Dedifferentiated amniotic fluid mesenchymal stem cell (primary cell): ENCODE results near the gene MAD1L1.
A peak's percentile ranks its signal among the peaks of the same experiment; 100 is the strongest.
"Not testable (repeated sequence)": the region's sequence is repeated elsewhere in the genome, so short reads cannot be mapped to it uniquely, and the experiment has no call there.

Experiments used
- DNase-seq: peaks from one replicate; pipeline ENCODE4 v3.0.0-alpha.2; 2016; ENCODE audit errors: extremely low spot score

The MAD1L1 gene

DNA sequence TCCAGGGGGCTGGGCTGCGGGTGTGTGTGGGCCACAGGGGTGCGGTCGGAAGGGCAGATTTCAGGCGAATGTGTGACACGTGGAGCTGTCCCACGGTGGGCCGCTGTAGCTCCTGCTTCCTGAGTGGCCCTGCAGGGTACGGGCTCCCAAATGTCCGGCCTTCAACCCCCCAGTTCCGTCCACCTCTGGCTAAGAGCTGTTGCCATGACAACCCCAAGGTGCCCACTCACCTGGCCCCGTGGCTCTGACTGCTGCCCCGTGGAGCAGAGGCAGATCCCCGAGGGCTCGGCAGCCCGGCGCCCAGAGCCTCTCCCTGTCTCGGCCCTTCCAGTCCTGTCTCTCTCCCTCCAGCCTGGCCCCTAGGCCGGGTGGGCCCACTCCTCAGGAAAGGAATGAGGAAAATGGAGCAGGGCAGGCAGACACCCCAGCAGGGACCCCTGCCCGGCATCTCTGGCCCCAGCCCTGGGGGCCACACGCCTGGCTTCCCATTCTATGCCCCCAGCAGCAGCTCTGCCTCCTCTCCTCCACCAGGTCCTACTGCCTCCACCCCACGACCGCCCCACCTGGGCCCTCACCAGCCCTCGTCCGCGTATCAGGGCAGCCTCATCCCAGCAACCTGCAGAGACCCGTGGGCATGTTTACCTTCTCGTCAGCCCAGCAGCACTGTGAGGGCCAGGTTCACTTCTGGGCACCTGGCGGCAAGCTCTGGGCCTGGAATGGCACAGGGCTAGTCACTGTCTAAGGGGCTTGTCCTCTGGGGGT lies 347.1 kb downstream of the MAD1L1 start:
- no peak for DNase-seq

DNA sequence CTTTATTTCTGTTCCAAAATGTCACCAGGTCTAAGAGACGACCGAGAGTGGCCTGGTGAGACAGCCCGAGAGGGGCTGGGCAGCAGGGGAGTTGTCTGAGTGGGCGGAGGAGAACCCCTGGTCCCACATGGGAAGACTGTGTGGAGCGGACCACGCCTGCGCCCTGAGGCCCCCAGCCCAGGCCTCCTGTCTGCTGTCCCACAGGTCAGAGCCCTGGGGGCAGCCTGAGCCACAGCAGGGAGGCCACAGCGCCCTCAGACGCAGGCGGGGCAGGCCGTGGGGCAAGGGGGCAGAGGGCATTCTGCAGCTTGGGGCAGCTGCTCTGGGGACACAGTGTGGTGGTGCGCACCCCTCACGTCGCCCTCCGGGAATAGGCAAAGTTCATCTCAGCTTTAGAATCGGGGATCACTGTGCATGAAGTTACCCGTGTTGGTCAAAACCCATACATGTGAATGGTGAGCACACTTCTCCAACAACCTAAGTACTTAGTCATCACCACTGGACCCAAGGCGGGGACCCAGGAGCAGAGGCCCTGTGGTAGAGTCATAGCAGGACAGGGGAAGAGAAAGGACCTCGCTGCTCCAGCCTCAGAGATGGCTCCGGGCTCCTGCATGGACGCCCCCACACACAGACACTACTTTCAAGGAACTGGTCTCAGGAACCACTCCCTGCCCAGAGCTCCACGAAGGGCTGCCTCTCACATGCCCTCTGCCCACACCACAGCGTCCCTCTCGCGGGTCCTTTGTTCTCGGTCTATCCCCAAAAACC lies 348.0 kb downstream of the MAD1L1 start:
- no peak for DNase-seq

DNA sequence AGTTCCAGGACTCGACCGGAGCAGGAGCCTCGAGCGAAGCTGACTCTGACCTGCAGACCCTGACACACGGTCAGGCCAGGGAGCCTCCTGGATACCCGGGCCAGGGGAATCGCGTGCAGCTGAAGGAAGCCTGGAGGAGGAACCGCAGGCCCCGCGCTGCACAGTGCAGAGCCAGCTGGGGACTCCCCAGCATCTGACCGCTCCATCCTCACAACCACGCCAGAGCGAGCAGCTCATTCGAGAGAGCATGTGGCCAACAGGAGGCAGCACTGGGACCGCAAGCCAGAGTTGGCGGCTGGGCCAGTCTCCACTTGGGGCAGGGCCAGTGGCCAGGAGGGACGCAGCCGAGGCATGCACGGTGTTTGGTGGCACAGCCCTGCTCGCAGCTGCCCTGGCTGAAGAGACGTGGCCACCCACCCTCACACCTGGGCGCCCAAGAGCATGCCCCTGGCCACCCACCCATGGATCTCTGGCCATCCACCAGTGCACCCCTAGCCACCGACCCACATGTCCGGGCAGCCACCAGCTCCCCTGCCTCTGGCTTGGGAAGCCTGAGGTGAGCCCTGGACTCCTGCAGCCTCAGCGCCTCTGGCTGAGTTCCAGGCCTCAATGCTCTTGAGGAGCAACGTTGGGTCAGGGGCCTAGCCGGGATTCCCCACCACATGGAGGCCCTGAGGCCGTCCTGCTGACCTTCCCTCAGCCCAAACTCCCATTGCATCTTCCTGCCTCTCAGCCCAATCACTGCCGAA lies 348.7 kb downstream of the MAD1L1 start:
- DNase-seq: no peak

DNA sequence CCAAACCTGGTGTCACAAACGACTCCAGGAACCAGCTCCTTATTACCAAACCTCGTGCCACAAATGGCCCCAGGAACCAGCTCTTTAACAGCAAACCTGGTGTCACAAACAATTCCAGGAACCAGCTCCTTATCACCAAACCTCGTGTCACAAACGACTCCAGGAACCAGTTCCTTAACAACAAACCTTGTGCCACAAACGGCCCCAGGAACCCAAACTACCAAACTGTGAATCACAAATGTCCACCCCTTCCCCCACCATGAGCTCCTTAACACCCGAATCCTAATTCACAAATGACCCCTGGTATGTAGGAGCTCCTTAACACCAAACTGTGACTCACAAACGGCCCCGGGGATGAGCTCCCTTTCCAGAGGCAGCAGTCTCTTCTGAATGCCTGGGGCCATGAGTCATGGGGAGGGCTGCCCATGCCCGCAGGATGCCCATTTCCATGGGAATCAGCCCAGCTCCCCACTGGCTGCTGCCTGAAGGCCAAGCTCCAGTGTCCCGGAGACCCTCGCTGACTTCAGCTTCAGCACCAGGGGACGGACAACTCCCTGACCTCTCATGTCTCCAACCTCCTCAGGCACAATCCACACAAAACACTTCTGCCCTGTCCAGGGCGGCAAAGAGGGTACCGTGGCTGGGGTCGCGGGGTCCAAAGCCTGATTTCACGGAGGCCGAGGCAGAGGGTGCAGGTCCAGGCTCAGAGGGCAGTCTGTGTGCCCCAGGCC lies 349.5 kb downstream of the MAD1L1 start:
- DNase-seq: peak; percentile 65

DNA sequence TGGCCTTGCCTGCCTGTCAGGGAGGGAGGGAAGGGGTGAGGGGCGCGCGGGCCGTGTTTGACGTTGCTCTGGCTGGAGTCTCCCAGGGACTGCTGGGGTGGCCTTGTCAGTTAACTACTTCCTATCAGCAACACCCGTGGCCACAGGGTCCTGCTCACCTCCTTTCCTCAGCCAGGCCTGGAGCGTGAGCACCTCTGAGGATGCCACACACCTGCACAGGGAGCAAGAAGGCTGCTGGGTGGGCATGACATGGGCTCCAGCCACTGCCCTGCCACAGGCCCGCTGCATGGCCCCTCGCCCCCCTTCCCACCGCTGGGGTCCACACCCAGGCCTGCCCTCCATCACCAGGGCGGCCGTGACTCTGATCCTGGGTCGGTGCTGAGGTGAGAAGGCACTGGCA lies 350.3 kb downstream of the MAD1L1 start:
- no peak for DNase-seq

DNA sequence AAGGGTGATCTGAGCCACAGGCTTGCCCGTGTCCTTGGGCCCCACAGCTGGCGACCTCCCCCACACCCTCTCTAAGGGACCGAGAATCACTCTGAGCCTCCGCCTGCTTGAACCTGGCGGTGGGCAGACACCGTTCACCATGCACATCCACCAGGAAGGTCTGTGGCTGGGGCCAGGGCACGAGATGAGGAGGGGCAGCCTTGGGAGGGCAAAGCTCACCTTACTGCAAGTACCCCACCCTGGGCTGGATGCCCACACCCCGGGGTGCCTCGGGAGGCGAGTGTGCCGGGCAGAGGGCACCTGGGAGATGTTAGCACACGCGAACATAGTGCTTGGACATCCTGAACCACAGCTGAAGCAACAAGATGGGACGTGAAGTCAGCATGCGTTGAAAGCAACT lies 350.8 kb downstream of the MAD1L1 start:
- no peak for DNase-seq

DNA sequence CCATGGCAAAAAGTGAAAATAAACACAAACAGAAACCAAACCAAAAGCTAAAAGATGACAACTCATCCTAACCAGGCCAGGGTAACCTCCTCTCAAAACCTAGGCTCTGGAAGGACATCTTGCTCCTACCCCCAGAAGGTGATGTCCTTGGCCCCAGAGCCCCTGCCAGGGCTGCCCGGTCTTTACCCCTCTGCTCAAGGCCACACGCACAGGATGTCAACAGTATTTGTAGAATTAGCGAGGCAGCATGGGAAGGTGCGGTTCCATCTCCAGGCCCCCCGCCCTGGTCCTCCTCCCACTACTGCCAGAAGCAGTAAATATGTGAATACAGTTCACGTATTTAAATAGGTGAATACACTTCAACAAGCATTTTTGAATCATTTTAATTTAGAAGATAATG lies 356.1 kb downstream of the MAD1L1 start:
- not testable (repeated sequence) for DNase-seq

DNA sequence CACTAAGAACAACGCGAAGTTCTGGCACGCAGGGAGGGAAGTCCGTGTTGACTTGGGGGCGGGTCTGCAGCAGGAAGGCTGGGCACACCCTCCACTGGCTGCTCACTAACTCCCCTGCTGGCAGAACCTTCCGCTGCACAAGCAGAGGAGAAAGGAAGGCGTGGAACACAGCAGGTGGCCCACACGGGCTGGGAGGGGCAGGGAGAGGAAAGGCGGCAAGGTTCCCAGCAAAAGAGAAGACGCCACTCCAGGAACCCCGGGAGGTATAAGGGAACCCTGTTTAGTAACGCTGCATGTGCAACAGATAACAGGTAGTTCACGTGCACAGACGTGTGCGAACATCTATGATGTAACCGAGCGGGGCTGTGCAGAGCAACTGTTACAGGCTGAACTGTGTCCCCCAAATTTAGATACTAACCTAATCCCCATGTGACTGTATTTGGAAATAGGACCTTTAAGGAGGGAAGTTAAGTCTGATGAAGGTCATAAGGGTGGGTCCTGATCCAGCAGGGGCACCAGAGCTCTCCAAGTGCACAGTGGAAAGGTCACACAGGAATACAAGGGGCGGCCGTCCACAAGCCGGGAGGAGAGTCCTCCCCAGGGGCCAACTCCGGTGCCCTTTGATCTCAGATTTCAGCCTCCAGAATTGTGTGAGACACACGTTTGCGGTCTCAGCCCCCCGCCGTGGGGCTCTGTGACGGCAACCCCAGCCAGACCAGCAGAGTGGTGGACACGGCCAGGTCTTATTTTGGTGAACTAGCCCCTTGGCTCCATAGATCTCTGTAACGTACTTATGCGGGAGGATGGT lies 357.1 kb downstream of the MAD1L1 start:
- DNase-seq: not testable (repeated sequence)

DNA sequence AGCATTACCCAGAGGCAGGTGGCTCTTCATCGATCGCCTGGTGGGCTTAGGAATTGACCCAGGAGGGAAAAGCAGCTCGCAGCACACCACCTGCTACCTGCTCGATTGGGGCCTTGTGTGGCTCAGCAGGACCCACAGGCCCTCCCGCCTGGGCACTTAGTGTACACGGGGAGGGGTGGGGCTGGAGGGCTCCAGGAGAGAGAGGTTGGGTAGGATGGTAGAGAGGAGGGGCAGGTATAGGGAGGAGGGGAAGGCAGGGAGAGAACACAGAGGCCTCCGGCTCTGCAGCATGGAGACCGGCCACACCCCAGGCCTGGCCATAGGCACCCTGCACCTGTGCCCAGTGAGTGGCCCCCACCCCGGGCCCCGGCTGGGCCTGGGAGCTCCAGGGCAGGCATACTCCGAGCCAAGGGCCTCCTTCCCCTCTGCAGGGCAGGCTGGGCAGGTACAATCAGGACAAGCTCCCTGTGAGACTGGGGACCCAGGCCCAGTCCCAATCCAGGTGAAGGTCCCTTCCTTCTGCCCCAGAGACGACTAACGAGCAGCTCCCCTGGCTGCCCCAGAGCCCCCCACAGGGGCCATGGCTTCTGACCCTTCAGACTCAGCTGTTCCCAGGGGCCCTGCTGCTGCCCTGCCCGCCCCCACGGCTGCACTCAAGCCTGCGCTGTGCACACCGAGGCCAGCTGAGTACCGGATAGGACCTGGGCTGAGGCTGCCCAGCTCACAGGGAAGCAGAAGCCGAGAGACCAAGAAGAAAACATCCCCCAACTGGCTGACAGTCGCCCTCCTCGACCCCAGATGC lies 358.0 kb downstream of the MAD1L1 start:
- DNase-seq: not testable (repeated sequence)

DNA sequence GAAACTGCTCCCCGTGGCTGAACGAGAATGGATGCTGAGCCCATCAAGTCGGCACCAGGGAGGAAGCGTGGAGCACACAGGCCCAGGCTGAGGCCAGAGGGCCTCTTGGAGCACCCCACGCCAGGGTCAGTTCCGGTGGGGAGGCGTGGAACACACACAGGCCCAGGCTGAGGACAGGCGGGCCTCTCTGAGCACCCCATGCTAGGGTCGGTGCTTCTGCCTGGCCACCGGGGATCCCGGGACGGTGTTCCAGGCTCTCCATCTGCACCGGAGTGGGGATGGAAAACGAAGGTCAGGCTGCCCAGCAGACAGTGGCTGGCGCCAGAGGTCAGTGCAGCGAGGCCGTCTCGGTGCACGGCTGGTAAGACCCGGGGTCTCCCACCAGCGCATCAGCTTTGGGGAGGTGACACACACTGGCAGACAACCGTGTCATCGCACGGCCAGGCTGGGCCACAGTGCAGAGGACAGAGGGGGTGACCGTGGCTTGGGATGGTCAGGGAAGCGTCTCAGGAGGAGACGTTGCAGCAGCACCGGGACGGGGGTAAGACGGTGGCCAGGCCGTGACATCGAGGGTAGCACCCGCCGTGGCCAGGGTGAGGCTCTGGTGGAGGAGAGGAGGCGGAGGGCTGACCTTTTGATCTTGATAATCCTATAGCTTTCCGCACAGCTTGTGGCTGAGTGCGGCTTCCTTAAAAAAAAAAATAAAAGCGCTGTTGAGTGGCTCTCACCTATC lies 358.7 kb downstream of the MAD1L1 start:
- DNase-seq: no peak

DNA sequence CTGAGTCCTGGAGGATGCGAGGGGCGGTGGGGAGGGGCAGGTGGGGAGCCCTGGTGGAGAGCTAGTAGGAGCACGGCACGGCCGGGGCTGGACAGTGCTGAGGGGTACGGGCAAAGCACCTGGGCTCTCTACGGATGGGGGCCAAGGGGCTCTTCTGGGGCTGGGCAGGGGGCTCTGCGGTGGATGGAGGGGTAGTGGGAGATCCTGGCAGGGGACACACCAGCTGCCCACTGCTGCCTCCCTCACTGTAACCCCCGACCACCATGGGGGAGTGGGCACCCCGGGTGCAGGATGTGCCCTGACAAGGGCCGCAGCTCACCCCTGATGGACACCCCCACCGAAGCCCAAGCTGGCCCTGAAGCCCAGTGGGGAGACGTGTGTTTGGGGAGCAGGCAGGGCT lies 359.3 kb downstream of the MAD1L1 start:
- no peak for DNase-seq

DNA sequence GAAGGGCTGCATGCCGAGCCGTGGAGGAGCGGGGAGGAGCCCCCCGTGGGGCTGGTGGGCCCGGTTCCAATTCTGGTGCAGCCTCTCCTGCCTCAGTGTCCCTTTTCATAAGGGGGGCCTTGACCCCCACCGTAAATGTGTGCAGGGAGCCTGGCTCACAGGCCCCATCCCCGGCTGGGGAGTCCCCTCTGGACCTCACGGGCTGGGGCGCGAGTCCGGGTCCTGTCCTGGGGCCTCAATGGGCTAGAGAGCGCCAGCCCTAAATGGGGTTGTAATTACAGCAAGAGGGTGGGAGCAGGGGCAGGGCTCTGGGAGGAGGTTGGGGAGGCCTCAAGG lies 359.7 kb downstream of the MAD1L1 start:
- no peak for DNase-seq

DNA sequence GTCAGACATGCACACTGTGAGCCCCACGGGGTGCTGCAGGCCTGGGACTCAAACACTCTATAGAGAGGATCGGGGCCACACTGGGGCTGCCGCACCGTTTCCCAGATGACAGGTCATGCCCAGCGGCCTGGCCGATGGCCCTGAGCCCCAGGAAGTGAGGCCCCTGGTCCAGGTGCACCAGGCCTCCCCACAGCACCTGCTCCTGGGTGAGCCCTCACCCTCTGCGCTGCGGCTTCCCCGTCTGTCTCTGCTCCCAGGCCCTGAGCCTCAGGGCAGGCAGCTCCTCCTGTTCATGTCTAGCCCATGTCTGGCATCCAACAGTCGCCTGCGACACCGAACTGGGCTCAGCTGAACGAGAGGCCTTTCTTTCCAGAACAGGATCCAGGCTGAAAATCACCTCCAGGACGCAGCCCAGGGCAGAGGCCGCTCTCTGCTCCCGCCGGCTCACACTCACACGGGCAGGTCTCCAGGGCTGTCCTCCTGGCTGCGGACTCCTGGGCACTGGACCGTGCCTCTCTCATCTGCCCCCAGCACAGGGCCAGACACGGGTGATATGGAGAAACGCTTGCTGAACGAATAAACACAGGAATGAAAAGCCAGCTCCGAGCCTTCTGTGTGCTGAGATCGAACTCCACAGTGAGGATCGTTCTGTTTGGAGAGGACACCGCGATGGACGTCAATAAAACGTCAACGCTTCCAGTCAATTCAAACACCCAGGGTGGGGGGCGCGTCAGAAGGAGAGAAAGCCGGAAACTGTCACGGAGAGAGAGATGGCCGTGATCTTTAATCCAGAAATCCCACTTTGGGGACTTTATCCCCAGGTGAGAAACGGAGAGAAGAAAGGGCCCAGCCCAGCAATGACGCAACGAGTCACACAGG lies 360.3 kb downstream of the MAD1L1 start:
- no peak for DNase-seq

DNA sequence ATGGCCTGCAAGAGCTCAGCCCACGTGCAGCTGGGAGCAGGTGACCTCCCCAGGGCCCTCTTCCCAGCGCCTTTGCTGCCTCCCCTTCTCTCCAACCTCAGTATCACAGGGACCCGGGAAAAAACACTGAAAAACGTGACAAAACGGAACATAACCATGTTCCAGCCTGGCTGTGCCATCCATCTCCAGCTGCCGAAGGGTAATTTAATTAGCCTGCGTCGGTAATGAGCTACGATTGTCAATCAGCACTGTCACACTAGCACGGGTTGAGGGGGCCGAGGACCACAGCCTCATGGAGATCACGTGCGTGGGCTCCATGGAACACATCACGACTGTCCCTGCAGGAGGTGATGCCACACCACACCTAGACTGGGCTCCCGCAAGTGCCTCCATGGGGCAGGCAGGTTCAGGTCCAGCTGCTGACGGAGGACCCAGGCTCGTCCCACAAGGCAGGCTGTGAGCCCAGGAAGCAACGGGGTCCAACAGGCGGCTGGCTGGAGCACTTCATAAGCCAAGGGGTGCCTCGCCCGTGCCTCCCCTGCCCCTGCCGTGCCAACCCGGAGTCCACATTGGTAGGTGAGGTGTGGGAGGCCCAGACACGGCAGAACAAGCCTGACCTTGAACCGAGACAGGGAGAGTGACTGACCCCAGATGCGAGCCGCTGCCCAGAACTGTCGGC lies 363.2 kb downstream of the MAD1L1 start:
- DNase-seq: no peak

DNA sequence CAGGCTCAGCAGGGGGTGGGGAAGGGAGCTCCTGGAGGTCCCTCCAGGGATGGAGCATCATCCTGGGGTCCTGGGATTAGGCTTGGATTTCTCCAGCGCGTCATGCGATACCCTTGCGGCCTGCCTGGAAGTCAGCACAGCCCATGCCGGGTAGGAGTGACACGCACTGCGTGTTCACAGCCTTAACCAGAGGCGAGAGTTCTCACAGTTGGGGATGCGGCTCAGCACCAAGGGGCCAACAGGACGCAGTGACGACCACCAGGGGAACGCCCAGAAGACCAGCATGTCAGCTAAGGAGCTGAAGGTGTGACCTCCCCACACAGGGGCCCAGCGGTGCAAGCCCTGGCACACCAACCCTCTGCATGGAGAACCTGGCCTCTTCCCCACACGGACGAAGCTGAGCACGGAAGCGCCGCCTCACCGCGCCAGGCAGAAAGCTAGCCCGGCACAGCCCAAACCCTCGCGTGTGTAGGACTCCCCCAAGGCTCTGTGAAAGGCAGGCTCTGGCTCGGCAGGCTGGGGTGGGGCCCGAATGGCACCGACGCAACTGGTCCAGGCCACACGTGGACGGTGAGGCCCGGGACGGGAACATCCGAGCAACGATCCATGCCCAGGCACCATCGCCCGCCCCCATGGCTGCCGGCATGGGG lies 364.1 kb downstream of the MAD1L1 start:
- no peak for DNase-seq

DNA sequence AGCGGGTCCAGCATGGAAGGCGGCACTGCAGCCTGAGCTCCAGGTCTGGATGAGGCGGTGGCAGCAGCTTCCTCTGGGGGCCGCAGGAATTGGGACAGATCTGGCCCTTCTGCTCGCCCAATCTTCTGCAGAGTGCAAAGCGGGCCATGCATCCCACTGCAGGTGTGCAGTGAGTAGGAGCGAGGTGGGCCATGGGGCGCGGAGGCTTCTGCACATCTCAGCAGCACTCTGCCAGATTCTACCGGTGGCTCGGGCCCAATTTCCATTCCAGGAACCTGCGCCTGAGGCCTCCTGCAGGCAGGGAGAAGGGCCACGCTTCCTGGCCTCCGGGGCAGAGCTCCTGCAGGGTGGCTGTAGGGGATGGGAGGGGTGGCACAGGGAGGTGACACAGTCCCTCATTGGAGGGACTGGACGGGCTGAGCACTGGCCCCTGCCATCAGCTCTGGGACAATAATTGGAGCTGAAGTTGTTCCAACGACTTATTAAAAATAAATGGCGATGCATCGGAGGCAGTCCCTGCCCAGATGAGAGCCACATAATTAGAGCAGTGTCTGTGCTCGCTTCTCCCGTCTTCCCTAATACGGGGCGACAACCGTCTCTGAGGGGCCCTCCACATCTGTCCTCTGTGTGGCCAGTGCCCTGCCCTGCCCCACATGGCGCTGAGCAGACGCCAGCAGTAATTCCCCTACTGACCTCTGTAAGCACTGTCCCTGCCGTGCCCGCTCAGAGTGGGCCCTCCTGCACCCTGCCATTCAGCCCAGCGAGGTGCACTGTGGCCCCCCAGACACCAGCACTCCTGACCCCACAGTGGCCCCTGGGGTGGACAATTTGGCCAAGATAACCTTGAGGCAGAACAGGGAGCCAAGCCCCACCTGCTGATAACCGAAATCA lies 365.1 kb downstream of the MAD1L1 start:
- DNase-seq: no peak

DNA sequence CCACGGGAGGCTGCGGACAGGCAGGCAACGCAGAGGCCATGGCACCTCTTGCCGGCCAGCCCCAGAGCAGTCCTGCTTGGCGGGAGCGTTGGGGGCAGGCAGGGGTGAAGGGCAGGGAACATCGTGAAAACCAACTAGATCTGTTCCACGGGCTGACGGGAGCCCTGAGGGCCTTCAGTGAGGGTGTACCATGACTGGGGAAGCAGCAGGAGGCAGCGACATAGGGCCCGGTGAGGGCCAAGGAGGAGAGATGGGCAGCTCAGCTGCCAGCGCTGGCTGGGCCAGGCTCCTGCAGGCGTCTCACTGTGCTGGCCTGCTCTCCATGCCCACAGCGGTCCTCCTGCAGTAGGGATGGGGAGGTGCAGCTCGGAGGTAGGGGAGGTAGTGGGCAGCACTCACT lies 366.1 kb downstream of the MAD1L1 start:
- DNase-seq: no peak
